Ecto neural progenitor cell (in vitro differentiated cells): ENCODE measurements around the gene PTGFRN.
"Not testable (repeated sequence)": the region's sequence is repeated elsewhere in the genome, so short reads cannot be mapped to it uniquely, and the experiment has no call there.

Source experiments
- DNase-seq: peaks from one replicate; pipeline ENCODE4 v3.0.0-alpha.2; 2018; ENCODE audit warnings: low spot score

PTGFRN gene

GRCh38 chr1:116972674-116973030 is 62.9 kb downstream of the PTGFRN start:
- DNase-seq, result no peak

- not testable (repeated sequence) for DNase-seq
These were observed 70.6 kb downstream of the PTGFRN start for GRCh38 chr1:116980309-116980708.

- no peak for DNase-seq
These were observed 71.9 kb downstream of the PTGFRN start for GRCh38 chr1:116981521-116982037.

GRCh38 chr1:116982319-116983004 is 72.7 kb downstream of the PTGFRN start:
- DNase-seq, result no peak

- DNase-seq, result no peak
These were observed 73.4 kb downstream of the PTGFRN start for GRCh38 chr1:116983112-116983511.

- DNase-seq, result no peak
These were observed 74.0 kb downstream of the PTGFRN start for GRCh38 chr1:116983678-116984077.

- no peak for DNase-seq
These were observed 74.9 kb downstream of the PTGFRN start for GRCh38 chr1:116984406-116985160.

- no peak for DNase-seq
These were observed 76.9 kb downstream of the PTGFRN start for GRCh38 chr1:116986421-116987255.

GRCh38 chr1:116987256-116987555 is 77.5 kb downstream of the PTGFRN start:
- no peak for DNase-seq

- DNase-seq, result no peak
These were observed 78.5 kb downstream of the PTGFRN start for GRCh38 chr1:116988248-116988647.

- no peak for DNase-seq
These were observed 79.2 kb downstream of the PTGFRN start for GRCh38 chr1:116988908-116989307.

GRCh38 chr1:116989835-116990234 is 80.1 kb downstream of the PTGFRN start:
- no peak for DNase-seq

- no peak for DNase-seq
These were observed 81.0 kb downstream of the PTGFRN start for GRCh38 chr1:116990612-116991151.

- no peak for DNase-seq
These were observed 81.6 kb downstream of the PTGFRN start for GRCh38 chr1:116991171-116991845.

- no peak for DNase-seq
These were observed 82.2 kb downstream of the PTGFRN start for GRCh38 chr1:116991918-116992317.

- no peak for DNase-seq
These were observed 83.6 kb downstream of the PTGFRN start for GRCh38 chr1:116993286-116993685.

GRCh38 chr1:116994411-116994810 is 84.7 kb downstream of the PTGFRN start:
- no peak for DNase-seq

- no peak for DNase-seq
These were observed 87.3 kb downstream of the PTGFRN start for GRCh38 chr1:116997066-116997465.

- DNase-seq, result no peak
These were observed 87.9 kb downstream of the PTGFRN start for GRCh38 chr1:116997636-116998035.

GRCh38 chr1:116999596-116999995 is 89.9 kb downstream of the PTGFRN start:
- no peak for DNase-seq

- DNase-seq, result no peak
These were observed 90.4 kb downstream of the PTGFRN start for GRCh38 chr1:117000142-117000541.
